SK-N-MC (cell line): ENCODE data around the gene U2AF2.

Experiments
- EZH2 ChIP-seq: fragments of 200-600 bp; sonication (generic); IDR thresholded peaks from one replicate; pipeline ENCODE4 v1.6.1; 2017; ENCODE audit warnings: antibody characterized with exemption
- POLR2AphosphoS5 ChIP-seq: IDR thresholded peaks from 2 replicates; pipeline ENCODE4 v1.6.1; 2012; ENCODE audit warnings: mild to moderate bottlenecking, low read depth, low read length, borderline replicate concordance

GRCh38 chr19:55617426-55617825 lies 37.4 kb upstream of the U2AF2 start:
- TF ChIP-seq EZH2 (no peak), POLR2AphosphoS5 (no peak)
